H9 (cell line): ENCODE results near the gene ANXA3. TPM values are rescaled to one million over a fixed set of nuclear protein-coding genes. Genes with fewer than 3 reads are reported as not detected.

ENCODE experiments used
- DNase-seq: peaks from one replicate; pipeline ENCODE4 v3.0.0-alpha.2; 2017
- H2AFZ ChIP-seq: one replicate; pipeline ENCODE4 v1.6.1; 2013; ENCODE audit warnings: mild to moderate bottlenecking, low read length, control low read depth, moderate library complexity
- H2AK5ac ChIP-seq: 2 replicates; pipeline ENCODE4 v1.6.1; 2013; ENCODE audit warnings: low read length, control low read depth, mixed read lengths; ENCODE audit not compliant: insufficient read length
- H2BK120ac ChIP-seq: one replicate; pipeline ENCODE4 v1.6.1; 2013; ENCODE audit warnings: low read depth, mild to moderate bottlenecking, low read length, control low read depth, inconsistent platforms; ENCODE audit not compliant: poor library complexity, severe bottlenecking
- H2BK12ac ChIP-seq: 2 replicates; pipeline ENCODE4 v1.6.1; 2013; ENCODE audit warnings: low read length, control low read depth, mixed read lengths, low read depth; ENCODE audit not compliant: insufficient read length
- H2BK15ac ChIP-seq: 2 replicates; pipeline ENCODE4 v1.6.1; 2013; ENCODE audit warnings: low read depth, low read length, control low read depth
- H2BK20ac ChIP-seq: one replicate; pipeline ENCODE4 v1.6.1; 2013; ENCODE audit warnings: low read depth, mild to moderate bottlenecking, low read length, control low read depth, inconsistent platforms; ENCODE audit not compliant: poor library complexity, severe bottlenecking
- H2BK5ac ChIP-seq: 2 replicates; pipeline ENCODE4 v1.6.1; 2013; ENCODE audit warnings: low read length, control low read depth, mixed read lengths; ENCODE audit not compliant: insufficient read length
- H3K14ac ChIP-seq: 2 replicates; pipeline ENCODE4 v1.6.1; 2013; ENCODE audit warnings: low read length, control low read depth; ENCODE audit not compliant: insufficient read depth
- H3K18ac ChIP-seq: 2 replicates; pipeline ENCODE4 v1.6.1; 2013; ENCODE audit warnings: low read depth, mild to moderate bottlenecking, mixed read lengths, low read length, control low read depth; ENCODE audit not compliant: insufficient read length
- H3K23ac ChIP-seq: 2 replicates; pipeline ENCODE4 v1.6.1; 2013; ENCODE audit warnings: low read length, control low read depth, mixed read lengths, low read depth; ENCODE audit not compliant: insufficient read length
- H3K23me2 ChIP-seq: 2 replicates; pipeline ENCODE4 v1.6.1; 2013; ENCODE audit warnings: low read depth, mild to moderate bottlenecking, mixed read lengths, low read length, control low read depth; ENCODE audit not compliant: insufficient read length, poor library complexity, severe bottlenecking
- H3K27ac ChIP-seq: 2 replicates; pipeline ENCODE4 v1.5.1; 2013; ENCODE audit warnings: low read length, control low read depth, mixed read lengths, low read depth; ENCODE audit not compliant: insufficient read length
- H3K27me3 ChIP-seq: 2 replicates; pipeline ENCODE4 v1.6.1; 2013; ENCODE audit warnings: low read length, control low read depth, inconsistent platforms; ENCODE audit not compliant: insufficient read depth
- H3K4ac ChIP-seq: 2 replicates; pipeline ENCODE4 v1.6.1; 2013; ENCODE audit warnings: low read depth, mild to moderate bottlenecking, control low read depth, inconsistent platforms, low read length, moderate library complexity
- H3K4me1 ChIP-seq: 2 replicates; pipeline ENCODE4 v1.6.1; 2013; ENCODE audit warnings: low read length, control low read depth, inconsistent platforms; ENCODE audit not compliant: insufficient read depth
- H3K4me2 ChIP-seq: 2 replicates; pipeline ENCODE4 v1.6.1; 2013; ENCODE audit warnings: low read length, control low read depth, mixed read lengths; ENCODE audit not compliant: insufficient read length, insufficient read depth
- H3K56ac ChIP-seq: 2 replicates; pipeline ENCODE4 v1.6.1; 2013; ENCODE audit warnings: low read depth, mild to moderate bottlenecking, mixed read lengths, low read length, control low read depth; ENCODE audit not compliant: insufficient read length
- H3K79me1 ChIP-seq: 2 replicates; pipeline ENCODE4 v1.6.1; 2013; ENCODE audit warnings: low read depth, mild to moderate bottlenecking, moderate library complexity, low read length, control low read depth, inconsistent platforms; ENCODE audit not compliant: insufficient read depth, poor library complexity, severe bottlenecking
- H3K79me2 ChIP-seq: 2 replicates; pipeline ENCODE4 v1.6.1; 2013; ENCODE audit warnings: low read length, control low read depth, inconsistent platforms; ENCODE audit not compliant: insufficient read depth
- H3K9ac ChIP-seq: 2 replicates; pipeline ENCODE4 v1.6.1; 2013; ENCODE audit warnings: low read length, control low read depth, mixed read lengths; ENCODE audit not compliant: insufficient read length; ENCODE audit errors: extremely low read depth
- H3K9me3 ChIP-seq: one replicate; pipeline ENCODE4 v1.6.1; 2013; ENCODE audit warnings: low read depth, low read length, inconsistent platforms; ENCODE audit not compliant: control insufficient read depth
- H3T11ph ChIP-seq: one replicate; pipeline ENCODE4 v1.6.1; 2013; ENCODE audit warnings: mild to moderate bottlenecking, low read length, control low read depth, inconsistent platforms
- H4K20me1 ChIP-seq: one replicate; pipeline ENCODE4 v1.6.1; 2013; ENCODE audit not compliant: control insufficient read depth, insufficient read length, insufficient read depth
- H4K5ac ChIP-seq: 2 replicates; pipeline ENCODE4 v1.6.1; 2013; ENCODE audit warnings: low read depth, mild to moderate bottlenecking, mixed read lengths, low read length, control low read depth; ENCODE audit not compliant: insufficient read length
- H4K8ac ChIP-seq: replicated peaks from 2 replicates; pipeline ENCODE4 v1.6.1; 2013; ENCODE audit warnings: low read length, control low read depth, mixed read lengths, low read depth; ENCODE audit not compliant: insufficient read length
- H4K91ac ChIP-seq: 2 replicates; pipeline ENCODE4 v1.6.1; 2013; ENCODE audit warnings: low read depth, mild to moderate bottlenecking, moderate library complexity, mixed read lengths, low read length, control low read depth; ENCODE audit not compliant: insufficient read length
- H3K27ac Mint-ChIP-seq, 3 experiments: 2 replicates in 2 of 3; 3 replicates in 1 of 3; pipeline ENCODE4 v1.8.0; 2020 to 2021; ENCODE audit warnings: mixed read lengths in 3 of 3, mild to moderate bottlenecking in 1 of 3, moderate library complexity in 1 of 3
- H3K27me3 Mint-ChIP-seq: 2 replicates; pipeline ENCODE4 v1.8.0; 2021; ENCODE audit warnings: low read depth, mild to moderate bottlenecking, moderate library complexity, mixed read lengths
- H3K36me3 Mint-ChIP-seq, 3 experiments: 2 replicates in 2 of 3; 3 replicates in 1 of 3; pipeline ENCODE4 v1.8.0; 2020 to 2021; ENCODE audit warnings: low read depth in 3 of 3, mixed read lengths in 3 of 3; ENCODE audit not compliant: insufficient read depth in 1 of 3
- H3K4me1 Mint-ChIP-seq, 2 experiments: 2 replicates each; pipeline ENCODE4 v1.8.0; 2020; ENCODE audit warnings: mixed read lengths in 2 of 2
- H3K4me3 Mint-ChIP-seq, 2 experiments: 2 replicates in 1 of 2; 3 replicates in 1 of 2; pipeline ENCODE4 v1.8.0; 2020 to 2021; ENCODE audit warnings: mild to moderate bottlenecking in 2 of 2, mixed read lengths in 2 of 2, moderate library complexity in 1 of 2
- H3K9me3 Mint-ChIP-seq, 2 experiments: 2 replicates in 1 of 2; 3 replicates in 1 of 2; pipeline ENCODE4 v1.8.0; 2020; ENCODE audit warnings: mild to moderate bottlenecking in 2 of 2, mixed read lengths in 2 of 2, moderate library complexity in 1 of 2
- WGBS: extraction: QIAGEN DNeasy Blood & Tissue Kit; methylation state at CpG from one replicate; pipeline ENCODE4 v1.1.7; 2013; ENCODE audit warnings: missing lambda C conversion rate, low lambda C conversion rate, mixed read lengths; ENCODE audit not compliant: insufficient read length; ENCODE audit errors: extremely low coverage; 5-methylcytosine and 5-hydroxymethylcytosine counted together
- total RNA-seq: library from RNA; stranded (reverse); gene quantifications from 2 replicates; pipeline ENCODE4 v1.2.1, GENCODE V29; 2021
- TF ChIP-seq, protein P1 (sequence below): fragments of 200-600 bp; sonication (generic); conservative IDR thresholded peaks from 3 replicates; pipeline ENCODE4 v1.8.0; 2021; ENCODE audit warnings: antibody characterized with exemption, mild to moderate bottlenecking

ANXA3 gene
- total RNA-seq, 1 experiment from 2014 or later: 20.6 TPM

DNA sequence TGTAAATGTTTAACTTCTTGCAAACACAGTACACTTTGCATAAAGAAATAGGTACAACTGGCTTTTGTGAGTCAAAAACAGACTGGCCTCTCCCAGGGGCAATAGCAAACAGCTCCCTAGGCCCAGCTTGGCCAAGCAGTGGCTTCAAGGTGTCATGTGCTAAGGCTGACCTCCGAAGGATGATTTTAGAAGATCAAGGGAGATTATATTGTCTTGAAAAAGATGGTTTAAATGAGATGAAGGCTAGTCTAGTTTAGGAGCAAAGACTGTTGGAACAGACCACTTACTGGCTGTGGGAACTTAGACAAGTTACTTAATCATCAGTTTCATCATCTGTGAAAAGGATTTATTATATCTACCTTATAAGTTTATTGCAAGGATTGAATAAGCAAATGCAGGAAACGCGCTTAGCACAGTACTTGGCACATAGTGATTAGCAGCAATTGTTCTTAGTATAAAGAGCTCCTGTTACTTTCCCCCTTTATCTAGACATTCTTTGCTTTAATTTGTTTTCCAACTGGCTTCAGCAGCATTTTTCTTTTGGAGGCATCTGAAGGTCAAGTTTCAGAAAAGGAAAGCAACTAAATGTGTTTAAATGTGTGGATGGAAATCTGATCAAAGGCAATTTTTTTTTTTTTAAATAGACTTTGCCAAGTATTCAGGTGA is 17.2 kb downstream of the ANXA3 start:
- H3K27ac ChIP-seq: no peak overlapping the region
- no peak overlapping the region for H2BK12ac ChIP-seq
- H3K14ac ChIP-seq: no peak overlapping the region
- H2BK120ac ChIP-seq: no peak overlapping the region
- Mint-ChIP-seq H3K27me3 (no peaks in the 10 kb centered on the region), H3K4me1 (peaks cover 29 to 37% of the 10 kb centered on the region in 2 experiments), H3K36me3 (peaks cover 0 to 2% (median 1%) of the 10 kb centered on the region in 3 experiments; a peak in 2 of 7 replicates), H3K27ac (no peak overlapping the region; a peak in 1 of 7 replicates), H3K4me3 (no peak overlapping the region), H3K9me3 (no peaks in the 10 kb centered on the region)
- TF ChIP-seq, protein P1, sequence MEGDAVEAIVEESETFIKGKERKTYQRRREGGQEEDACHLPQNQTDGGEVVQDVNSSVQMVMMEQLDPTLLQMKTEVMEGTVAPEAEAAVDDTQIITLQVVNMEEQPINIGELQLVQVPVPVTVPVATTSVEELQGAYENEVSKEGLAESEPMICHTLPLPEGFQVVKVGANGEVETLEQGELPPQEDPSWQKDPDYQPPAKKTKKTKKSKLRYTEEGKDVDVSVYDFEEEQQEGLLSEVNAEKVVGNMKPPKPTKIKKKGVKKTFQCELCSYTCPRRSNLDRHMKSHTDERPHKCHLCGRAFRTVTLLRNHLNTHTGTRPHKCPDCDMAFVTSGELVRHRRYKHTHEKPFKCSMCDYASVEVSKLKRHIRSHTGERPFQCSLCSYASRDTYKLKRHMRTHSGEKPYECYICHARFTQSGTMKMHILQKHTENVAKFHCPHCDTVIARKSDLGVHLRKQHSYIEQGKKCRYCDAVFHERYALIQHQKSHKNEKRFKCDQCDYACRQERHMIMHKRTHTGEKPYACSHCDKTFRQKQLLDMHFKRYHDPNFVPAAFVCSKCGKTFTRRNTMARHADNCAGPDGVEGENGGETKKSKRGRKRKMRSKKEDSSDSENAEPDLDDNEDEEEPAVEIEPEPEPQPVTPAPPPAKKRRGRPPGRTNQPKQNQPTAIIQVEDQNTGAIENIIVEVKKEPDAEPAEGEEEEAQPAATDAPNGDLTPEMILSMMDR: peak; percentile 13; the same call in 1 of the 3 replicates
- H3K9me3 ChIP-seq: no peaks in the 10 kb centered on the region
- WGBS: no CpG with 5 or more reads among the region's 3 CpGs
- H3K4me1 ChIP-seq: 0 out of 2 replicates have a peak, but pooled peaks cover 3% of the 10 kb centered on the region
- H3T11ph ChIP-seq: no peak overlapping the region
- H2BK20ac ChIP-seq: no peak overlapping the region
- no peaks in the 10 kb centered on the region for H3K27me3 ChIP-seq
- no peak overlapping the region for H2BK15ac ChIP-seq
- no peak overlapping the region for H4K5ac ChIP-seq
- no peak overlapping the region for H3K9ac ChIP-seq
- no peak overlapping the region for H3K4me2 ChIP-seq
- H3K23ac ChIP-seq: no peak overlapping the region
- no peak overlapping the region for H2BK5ac ChIP-seq
- H4K20me1 ChIP-seq: no peaks in the 10 kb centered on the region
- H3K23me2 ChIP-seq: no peaks in the 10 kb centered on the region
- H2AFZ ChIP-seq: no peak overlapping the region
- H3K79me2 ChIP-seq: no peaks in the 10 kb centered on the region
- H2AK5ac ChIP-seq: no peak overlapping the region
- H3K79me1 ChIP-seq: no peaks in the 10 kb centered on the region
- no peak overlapping the region for H4K8ac ChIP-seq
- no peak overlapping the region for H3K56ac ChIP-seq
- DNase-seq: no peak
- no peak overlapping the region for H3K4ac ChIP-seq
- H3K18ac ChIP-seq: no peak overlapping the region
- no peak overlapping the region for H4K91ac ChIP-seq
